AG10803 (cell line): Measurements from ENCODE around the gene EYS.

Source experiments
- DNase-seq: peaks from one replicate; pipeline ENCODE4 v3.0.0; 2010; ENCODE audit warnings: low read depth
- H3K4me3 ChIP-seq: 2 replicates; pipeline ENCODE4 v1.5.1; 2011; ENCODE audit warnings: mild to moderate bottlenecking, low read length, control low read depth
- TF ChIP-seq, protein P1 (sequence below): conservative IDR thresholded peaks from 2 replicates; pipeline ENCODE4 v1.5.1; 2011; ENCODE audit warnings: mild to moderate bottlenecking, low read length, control low read depth, inconsistent platforms

Gene EYS

DNA sequence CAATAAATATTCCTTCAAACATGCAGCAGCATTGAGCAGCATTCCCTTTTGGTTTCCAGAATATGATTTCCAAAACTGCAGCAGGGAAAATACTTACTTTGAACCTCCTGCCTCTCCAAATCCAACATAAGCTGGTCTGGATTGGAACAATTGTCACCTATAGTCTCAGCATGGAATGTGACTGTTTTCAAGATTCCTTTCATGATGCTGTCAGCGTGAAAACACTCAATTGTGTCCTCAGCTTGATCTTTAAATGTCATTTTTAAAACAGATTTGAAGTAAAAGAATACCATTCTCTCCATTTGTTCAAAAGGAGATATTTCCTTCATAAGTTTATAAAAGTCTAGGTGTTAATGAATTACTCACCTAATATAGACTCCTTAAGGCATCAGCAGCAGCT lies 993.9 kb downstream of the EYS start:
- H3K4me3 ChIP-seq, result no peak overlapping the region
- TF ChIP-seq, protein P1, sequence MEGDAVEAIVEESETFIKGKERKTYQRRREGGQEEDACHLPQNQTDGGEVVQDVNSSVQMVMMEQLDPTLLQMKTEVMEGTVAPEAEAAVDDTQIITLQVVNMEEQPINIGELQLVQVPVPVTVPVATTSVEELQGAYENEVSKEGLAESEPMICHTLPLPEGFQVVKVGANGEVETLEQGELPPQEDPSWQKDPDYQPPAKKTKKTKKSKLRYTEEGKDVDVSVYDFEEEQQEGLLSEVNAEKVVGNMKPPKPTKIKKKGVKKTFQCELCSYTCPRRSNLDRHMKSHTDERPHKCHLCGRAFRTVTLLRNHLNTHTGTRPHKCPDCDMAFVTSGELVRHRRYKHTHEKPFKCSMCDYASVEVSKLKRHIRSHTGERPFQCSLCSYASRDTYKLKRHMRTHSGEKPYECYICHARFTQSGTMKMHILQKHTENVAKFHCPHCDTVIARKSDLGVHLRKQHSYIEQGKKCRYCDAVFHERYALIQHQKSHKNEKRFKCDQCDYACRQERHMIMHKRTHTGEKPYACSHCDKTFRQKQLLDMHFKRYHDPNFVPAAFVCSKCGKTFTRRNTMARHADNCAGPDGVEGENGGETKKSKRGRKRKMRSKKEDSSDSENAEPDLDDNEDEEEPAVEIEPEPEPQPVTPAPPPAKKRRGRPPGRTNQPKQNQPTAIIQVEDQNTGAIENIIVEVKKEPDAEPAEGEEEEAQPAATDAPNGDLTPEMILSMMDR, result no peak
- DNase-seq, result no peak

DNA sequence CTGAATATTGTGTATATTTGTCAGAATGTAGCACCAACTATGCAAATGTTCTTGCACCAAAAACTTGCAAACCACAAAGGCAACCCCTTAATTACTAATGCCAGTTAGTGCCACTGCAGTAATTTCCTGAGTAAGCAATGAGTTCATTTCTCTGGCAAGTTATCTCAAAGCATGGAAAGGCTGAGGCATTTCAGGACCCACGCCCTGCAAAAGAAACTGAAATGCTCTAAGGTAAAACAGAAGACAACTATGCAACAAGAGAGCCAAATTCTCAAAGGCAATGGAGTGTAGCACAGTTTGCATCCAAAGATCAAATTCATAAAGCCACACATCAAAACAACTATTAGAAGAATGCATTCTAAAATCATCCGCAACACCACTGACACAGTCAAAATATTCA lies 994.4 kb downstream of the EYS start:
- H3K4me3 ChIP-seq, result no peak overlapping the region
- TF ChIP-seq, protein P1, result no peak
- DNase-seq, result no peak

DNA sequence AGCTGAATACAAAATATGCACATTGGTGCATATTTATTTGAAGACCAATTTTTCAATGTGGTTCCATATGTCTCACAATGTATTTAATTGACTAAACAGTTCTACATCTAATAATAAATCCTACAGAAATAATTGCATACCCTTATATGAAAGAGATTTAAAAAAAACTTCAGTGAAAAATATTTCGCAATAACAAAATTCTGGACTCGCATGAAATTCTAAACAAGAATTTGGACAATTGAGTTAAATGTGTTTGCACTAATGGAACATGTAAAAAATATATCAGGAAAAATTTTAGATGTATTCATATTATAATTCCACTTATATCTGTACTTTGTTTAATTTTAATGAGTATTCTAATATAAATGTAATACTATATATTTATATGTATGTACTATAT lies 1003.1 kb downstream of the EYS start:
- no peak overlapping the region for H3K4me3 ChIP-seq
- no peak for DNase-seq
- TF ChIP-seq, protein P1, result no peak

DNA sequence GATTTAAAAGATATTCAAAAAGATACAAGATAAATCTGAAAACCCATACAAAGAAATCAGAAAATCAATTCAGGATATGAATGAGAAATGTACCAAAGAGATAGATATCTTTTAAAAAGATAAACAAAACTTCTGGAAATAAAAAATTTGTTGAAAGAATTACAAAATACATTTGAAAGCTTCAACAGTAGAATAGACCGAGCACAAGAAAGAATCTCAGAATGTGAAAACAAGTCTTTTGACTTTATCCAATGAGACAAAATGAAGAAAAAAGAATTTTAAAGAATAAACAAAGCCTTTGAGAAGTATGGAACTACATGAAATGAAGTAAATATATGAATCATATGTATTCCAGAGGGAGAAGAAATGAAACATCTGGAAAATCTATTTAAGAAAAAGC lies 1011.0 kb downstream of the EYS start:
- no peak overlapping the region for H3K4me3 ChIP-seq
- DNase-seq, result no peak
- TF ChIP-seq, protein P1, result no peak

DNA sequence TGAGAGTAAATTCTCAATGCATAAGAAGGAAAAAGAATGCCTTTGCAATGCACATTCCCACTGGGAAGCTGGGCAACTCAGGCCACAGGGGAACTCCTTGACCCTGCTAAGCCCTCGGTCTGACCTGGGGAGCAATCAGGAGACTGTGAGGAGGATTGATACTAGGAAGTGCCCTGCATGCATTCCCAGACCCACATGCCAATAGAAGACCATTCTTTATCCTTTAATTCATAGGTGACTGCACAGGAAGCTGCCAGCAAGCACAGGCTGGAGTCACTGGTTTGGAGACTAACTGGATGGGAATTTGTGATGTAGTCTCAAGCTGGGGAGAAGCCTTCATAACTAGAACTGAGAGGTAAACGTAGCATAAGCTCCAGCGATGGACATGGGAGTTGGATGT lies 1012.7 kb downstream of the EYS start:
- no peak overlapping the region for H3K4me3 ChIP-seq

DNA sequence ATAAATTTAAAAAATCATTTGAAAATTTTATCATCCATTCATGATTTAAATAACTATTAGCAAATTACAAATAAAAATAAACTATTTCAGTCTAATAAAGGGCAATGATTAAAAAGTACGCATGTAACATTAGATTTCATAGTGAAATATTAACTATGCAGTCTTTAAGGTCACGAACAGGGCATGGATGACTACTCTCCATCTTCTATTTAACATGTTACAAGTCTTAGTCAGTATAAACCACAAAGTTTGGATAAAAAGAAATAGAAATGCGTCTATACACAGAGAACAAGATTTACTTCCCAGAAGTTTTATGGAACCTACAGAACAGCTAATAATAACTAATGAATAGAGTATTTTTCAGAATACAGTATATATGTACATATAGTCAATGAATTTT lies 1016.0 kb downstream of the EYS start:
- H3K4me3 ChIP-seq, result no peak overlapping the region
- TF ChIP-seq, protein P1, result no peak
- DNase-seq, result no peak

More for the DNA sequence above, 1012.7 kb downstream of the EYS start:
- no peak for DNase-seq
- TF ChIP-seq, protein P1, result no peak

DNA sequence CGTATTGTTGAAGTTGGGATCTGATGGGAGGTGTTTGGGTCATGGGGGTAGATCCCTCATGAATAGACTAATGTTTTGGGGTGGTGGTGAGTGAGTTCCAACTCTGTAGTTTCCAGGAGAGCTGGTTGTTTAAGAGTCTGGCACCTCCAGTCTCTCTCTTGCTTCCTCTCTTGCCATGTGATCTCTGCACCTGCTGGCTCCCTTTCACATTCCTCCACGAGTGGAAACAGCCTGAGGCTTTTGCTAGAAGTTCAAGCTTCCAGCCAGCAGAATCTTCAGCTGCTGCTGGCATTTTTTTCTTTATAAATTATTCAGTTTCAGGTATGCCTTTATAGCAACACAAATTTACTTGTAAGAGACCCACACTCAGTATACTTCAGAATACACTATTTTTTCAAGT lies 1021.6 kb downstream of the EYS start:
- TF ChIP-seq, protein P1, result no peak
- H3K4me3 ChIP-seq, result no peak overlapping the region
- DNase-seq, result no peak
